Smooth muscle cell (in vitro differentiated cells): ENCODE results near the gene RREB1. TPM values are rescaled to one million over a fixed set of nuclear protein-coding genes. Genes with fewer than 3 reads are reported as not detected.

Source experiments
- DNase-seq: peaks from one replicate; lab custom pipeline; 2025; ENCODE audit not compliant: unreplicated experiment; lab: John Stamatoyannopoulos, UW
- H2AFZ ChIP-seq: fragments of 200-600 bp; sonication (generic); 2 replicates; pipeline ENCODE4 v1.6.0; 2016; ENCODE audit warnings: antibody characterized with exemption, low read depth, mild to moderate bottlenecking
- H3F3A ChIP-seq: fragments of 200-600 bp; sonication (generic); 2 replicates; pipeline ENCODE4 v1.6.0; 2017; ENCODE audit warnings: antibody characterized with exemption, low read depth
- H3K27ac ChIP-seq: fragments of 200-600 bp; sonication (generic); 2 replicates; pipeline ENCODE4 v1.5.1; 2016; ENCODE audit warnings: low read depth, mild to moderate bottlenecking
- H3K27me3 ChIP-seq: fragments of 200-600 bp; sonication (generic); 2 replicates; pipeline ENCODE4 v1.6.1; 2016; ENCODE audit warnings: low read depth, mild to moderate bottlenecking
- H3K36me3 ChIP-seq: fragments of 200-600 bp; sonication (generic); 2 replicates; pipeline ENCODE4 v1.5.1; 2016; ENCODE audit warnings: low read depth
- H3K4me1 ChIP-seq: fragments of 200-600 bp; sonication (generic); 2 replicates; pipeline ENCODE4 v1.5.1; 2016; ENCODE audit warnings: low read depth
- H3K4me2 ChIP-seq: fragments of 200-600 bp; sonication (generic); 2 replicates; pipeline ENCODE4 v1.6.0; 2016; ENCODE audit warnings: mild to moderate bottlenecking
- H3K4me3 ChIP-seq: fragments of 200-600 bp; sonication (generic); 2 replicates; pipeline ENCODE4 v1.5.1; 2016; ENCODE audit warnings: mild to moderate bottlenecking
- H3K79me2 ChIP-seq: fragments of 200-600 bp; sonication (generic); 2 replicates; pipeline ENCODE4 v1.6.0; 2016; ENCODE audit warnings: low read depth, mild to moderate bottlenecking
- H3K9ac ChIP-seq: fragments of 200-600 bp; sonication (generic); 2 replicates; pipeline ENCODE4 v1.6.0; 2016; ENCODE audit warnings: low read depth
- H3K9me3 ChIP-seq: fragments of 200-600 bp; sonication (generic); replicated peaks from 2 replicates; pipeline ENCODE4 v1.5.1; 2016; ENCODE audit warnings: low read depth
- H4K20me1 ChIP-seq: fragments of 200-600 bp; sonication (generic); 2 replicates; pipeline ENCODE4 v1.6.0; 2016; ENCODE audit warnings: low read depth
- WGBS: methylation state at CpG from one replicate; pipeline ENCODE4 v1.1.7; 2016; ENCODE audit warnings: low lambda C conversion rate; 5-methylcytosine and 5-hydroxymethylcytosine counted together
- polyA plus RNA-seq: library from polyadenylated mRNA; unstranded; fragments of >200 nt; fragmentation: Nextera tagmentation; extraction: Ambion mirVana; gene quantifications from 2 replicates; pipeline ENCODE4 v1.2.1, GENCODE V29; 2016
- total RNA-seq: library from RNA; depleted of rRNA; stranded (reverse); fragments of >200 nt; gene quantifications from 2 replicates; pipeline ENCODE4 v1.2.3, GENCODE V29; 2014
- TF ChIP-seq, protein P1 (sequence below): fragments of 200-600 bp; sonication (generic); IDR thresholded peaks from 2 replicates; pipeline ENCODE4 v1.5.1; 2017; ENCODE audit warnings: borderline replicate concordance, mild to moderate bottlenecking, antibody characterized with exemption; ENCODE audit not compliant: insufficient read depth, poor library complexity, severe bottlenecking

RREB1 gene
- total and polyA plus RNA-seq, 2 experiments from 2014 or later, result 13.2 to 26.1 TPM

DNA sequence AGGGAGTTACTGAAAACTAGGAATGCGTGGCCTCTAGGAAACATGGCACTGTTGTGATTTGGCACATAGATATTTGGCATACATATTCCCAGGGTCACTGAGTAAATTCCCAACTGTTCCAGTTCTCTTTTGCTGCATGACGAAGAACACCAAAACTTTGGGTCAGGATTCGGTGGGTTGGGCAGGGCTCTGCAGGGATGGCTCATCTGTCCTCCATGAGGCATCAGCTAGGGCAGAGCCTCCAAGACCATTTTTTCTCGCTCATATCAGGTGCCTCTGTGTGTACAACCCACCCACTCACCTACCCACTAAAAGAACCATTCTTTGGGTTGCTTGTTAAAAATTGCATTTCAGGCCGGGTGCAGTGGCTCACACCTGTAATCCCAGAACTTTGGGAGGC lies 148.2 kb downstream of the RREB1 start:
- Histone ChIP-seq H3K4me2 (no peak overlapping the region), H3K9me3 (no peaks in the 10 kb centered on the region), H3K36me3 (no peaks in the 10 kb centered on the region), H4K20me1 (no peaks in the 10 kb centered on the region), H3K4me1 (peaks cover 7% of the 10 kb centered on the region), H3K4me3 (no peak overlapping the region), H2AFZ (no peak overlapping the region), H3K27ac (no peak overlapping the region), H3K79me2 (no peaks in the 10 kb centered on the region), H3F3A (no peaks in the 10 kb centered on the region), H3K27me3 (no peaks in the 10 kb centered on the region), H3K9ac (no peak overlapping the region)
- 95% methylated on average over 5 of the region's 5 CpGs for WGBS
- DNase-seq, result no peak
- TF ChIP-seq, protein P1, sequence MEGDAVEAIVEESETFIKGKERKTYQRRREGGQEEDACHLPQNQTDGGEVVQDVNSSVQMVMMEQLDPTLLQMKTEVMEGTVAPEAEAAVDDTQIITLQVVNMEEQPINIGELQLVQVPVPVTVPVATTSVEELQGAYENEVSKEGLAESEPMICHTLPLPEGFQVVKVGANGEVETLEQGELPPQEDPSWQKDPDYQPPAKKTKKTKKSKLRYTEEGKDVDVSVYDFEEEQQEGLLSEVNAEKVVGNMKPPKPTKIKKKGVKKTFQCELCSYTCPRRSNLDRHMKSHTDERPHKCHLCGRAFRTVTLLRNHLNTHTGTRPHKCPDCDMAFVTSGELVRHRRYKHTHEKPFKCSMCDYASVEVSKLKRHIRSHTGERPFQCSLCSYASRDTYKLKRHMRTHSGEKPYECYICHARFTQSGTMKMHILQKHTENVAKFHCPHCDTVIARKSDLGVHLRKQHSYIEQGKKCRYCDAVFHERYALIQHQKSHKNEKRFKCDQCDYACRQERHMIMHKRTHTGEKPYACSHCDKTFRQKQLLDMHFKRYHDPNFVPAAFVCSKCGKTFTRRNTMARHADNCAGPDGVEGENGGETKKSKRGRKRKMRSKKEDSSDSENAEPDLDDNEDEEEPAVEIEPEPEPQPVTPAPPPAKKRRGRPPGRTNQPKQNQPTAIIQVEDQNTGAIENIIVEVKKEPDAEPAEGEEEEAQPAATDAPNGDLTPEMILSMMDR, result no peak

DNA sequence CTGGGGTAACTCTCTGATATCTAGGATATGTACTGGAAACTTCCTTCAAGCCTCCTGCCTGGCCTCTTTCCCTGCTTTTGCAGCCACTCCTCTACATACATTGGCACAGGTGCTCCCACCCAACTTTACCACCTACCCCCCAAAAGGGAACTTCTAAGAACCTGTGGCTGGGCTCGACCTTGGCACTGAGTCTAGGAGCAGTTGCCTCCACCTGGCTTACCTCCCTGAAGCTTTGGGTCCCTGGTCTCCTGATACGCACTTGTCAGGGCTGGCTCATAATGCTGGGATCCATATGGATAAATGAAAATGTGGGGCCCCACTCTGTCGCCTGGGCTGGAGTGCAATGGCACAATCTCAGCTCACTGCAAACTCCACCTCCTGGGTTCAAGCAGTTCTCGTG lies 149.0 kb downstream of the RREB1 start:
- Histone ChIP-seq H3F3A (no peaks in the 10 kb centered on the region), H3K27me3 (no peaks in the 10 kb centered on the region), H3K4me2 (no peak overlapping the region), H3K27ac (no peak overlapping the region), H3K9ac (no peak overlapping the region), H2AFZ (no peak overlapping the region), H3K9me3 (no peaks in the 10 kb centered on the region), H3K36me3 (no peaks in the 10 kb centered on the region), H3K4me3 (no peak overlapping the region), H3K4me1 (peaks cover 10% of the 10 kb centered on the region), H4K20me1 (no peaks in the 10 kb centered on the region), H3K79me2 (no peaks in the 10 kb centered on the region)
- no peak for DNase-seq
- TF ChIP-seq, protein P1, result no peak
- WGBS, result 94% methylated on average over 4 of the region's 4 CpGs

DNA sequence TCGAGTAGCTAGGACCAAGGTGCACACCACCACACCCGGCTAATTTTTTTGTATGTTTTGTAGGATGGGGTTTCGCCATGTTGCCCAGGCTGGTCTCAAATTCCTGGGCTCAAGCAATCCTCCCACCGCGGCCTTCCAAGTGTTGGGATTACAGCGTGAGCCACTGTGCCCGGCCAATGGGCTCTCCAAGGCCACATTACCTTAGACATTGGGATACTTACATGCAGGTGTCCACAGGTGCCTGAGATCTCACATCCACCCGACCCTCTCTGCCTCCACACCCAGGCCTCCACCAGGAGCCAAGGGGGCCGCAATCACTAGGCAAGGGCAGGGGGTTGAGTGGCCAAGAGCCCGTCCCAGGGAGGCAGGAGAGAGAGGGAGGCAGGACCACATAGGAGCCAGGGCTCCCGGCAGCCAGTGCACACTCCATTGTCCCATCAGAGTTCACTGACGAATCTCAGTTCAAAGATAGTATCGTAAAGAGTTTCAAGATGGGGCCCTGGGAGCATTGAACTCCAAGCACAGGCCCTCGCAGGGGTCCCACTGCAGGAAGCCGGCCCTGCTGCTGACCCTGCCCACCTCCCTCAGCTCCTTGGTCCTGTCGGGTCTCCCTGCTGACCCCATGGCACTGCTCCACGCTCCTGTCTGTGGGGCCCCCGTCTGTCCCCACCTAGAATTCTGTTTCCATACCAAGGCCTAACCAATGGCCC lies 149.9 kb downstream of the RREB1 start:
- Histone ChIP-seq H3K79me2 (no peaks in the 10 kb centered on the region), H2AFZ (no peak overlapping the region), H3K4me1 (peaks cover 12% of the 10 kb centered on the region), H3F3A (no peaks in the 10 kb centered on the region), H3K9me3 (no peaks in the 10 kb centered on the region), H3K4me2 (no peak overlapping the region), H4K20me1 (no peaks in the 10 kb centered on the region), H3K36me3 (no peaks in the 10 kb centered on the region), H3K4me3 (no peak overlapping the region), H3K27me3 (no peaks in the 10 kb centered on the region), H3K27ac (no peak overlapping the region), H3K9ac (no peak overlapping the region)
- DNase-seq, result no peak
- TF ChIP-seq, protein P1, result no peak
- 97% methylated on average over 18 of the region's 18 CpGs for WGBS

DNA sequence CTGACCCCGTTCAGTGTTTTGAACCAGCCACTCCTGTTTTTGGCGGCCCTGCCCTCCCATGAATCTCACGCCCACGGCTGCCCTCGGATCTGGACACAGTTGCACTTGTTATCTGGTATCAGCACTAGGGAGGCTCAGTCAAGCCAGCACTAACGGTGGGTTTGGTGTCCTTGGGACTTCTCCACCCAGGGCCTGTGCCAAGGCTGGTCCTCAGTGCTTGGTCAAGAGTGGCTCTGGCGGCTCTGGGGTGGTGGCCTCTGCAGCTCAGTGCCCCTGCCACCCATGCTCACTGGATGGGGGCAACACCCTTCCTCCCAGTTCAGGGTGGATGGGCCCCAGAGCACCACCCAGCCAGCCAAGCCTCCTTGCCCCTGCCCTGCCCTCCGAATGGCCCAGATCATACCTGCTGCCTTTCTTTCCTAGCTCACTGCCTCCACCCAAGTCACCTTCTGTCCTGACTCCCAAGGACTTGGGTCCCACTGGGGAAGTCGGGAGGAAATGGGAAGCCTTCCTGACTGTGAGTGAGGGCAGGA lies 150.5 kb downstream of the RREB1 start:
- Histone ChIP-seq H3K9me3 (no peaks in the 10 kb centered on the region), H2AFZ (no peak overlapping the region), H3K4me2 (no peak overlapping the region), H3K36me3 (no peaks in the 10 kb centered on the region), H3F3A (no peaks in the 10 kb centered on the region), H3K4me1 (peaks cover 12% of the 10 kb centered on the region), H3K9ac (no peak overlapping the region), H3K27ac (no peak overlapping the region), H4K20me1 (no peaks in the 10 kb centered on the region), H3K27me3 (no peaks in the 10 kb centered on the region), H3K4me3 (no peak overlapping the region), H3K79me2 (no peaks in the 10 kb centered on the region)
- WGBS, result 90% methylated on average over 9 of the region's 9 CpGs
- DNase-seq, result no peak
- TF ChIP-seq, protein P1, result no peak
